ENCODE data around the gene UTS2B. TPM values are rescaled to one million over a fixed set of nuclear protein-coding genes. Genes with fewer than 3 reads are reported as not detected.

Gene UTS2B
- total RNA-seq, 1 experiment from 2014 or later: 4.7 TPM

GRCh38 chr3:191292243-191293015 lies 37.9 kb downstream of the UTS2B start:
- POLR2A ChIA-PET (ENCODE audit: low non-redundant PET): no interaction called here

GRCh38 chr3:191290311-191291025 lies 39.9 kb downstream of the UTS2B start:
- H3K27me3 ChIP-seq (replicated peaks; ENCODE audit: insufficient read depth, low read depth, low read length, poor library complexity): no peaks in the 10 kb centered on the region
- no peaks in the 10 kb centered on the region for H3K9me3 ChIP-seq (ENCODE audit: low read depth, low read length, poor library complexity, severe bottlenecking)
- intact Hi-C loops (cut with micrococcal nuclease; ENCODE audit: unreplicated experiment): no loop called here
- TF ChIP-seq EZH2 (IDR thresholded peaks at IDR 0.05; ENCODE audit: borderline replicate concordance, low read depth, low read length, poor library complexity, severe bottlenecking): no peak
- no peak for TF ChIP-seq CTCF (conservative IDR thresholded peaks at IDR 0.05; ENCODE audit: low read depth, low read length)
- H3K27ac ChIP-seq (ENCODE audit: low read depth, low read length, poor library complexity, severe bottlenecking): peak overlapping the region; percentile 76
- BruUV-seq (replicated peaks): no TSS peak
- ChIA-PET POLR2A (ENCODE audit: low non-redundant PET) (no interaction called here), CTCF (no interaction called here)
- no peaks in the 10 kb centered on the region for H3K36me3 ChIP-seq (ENCODE audit: insufficient read depth, low read length, poor library complexity, severe bottlenecking)
- peak; percentile 60 for DNase-seq (ENCODE audit: low spot score)
- peaks cover 4% of the 10 kb centered on the region for H3K4me1 ChIP-seq (ENCODE audit: insufficient read depth, low read length, poor library complexity, severe bottlenecking)
- H3K4me3 ChIP-seq (ENCODE audit: low read depth, low read length, poor library complexity, severe bottlenecking): peak overlapping the region; percentile 28

More at GRCh38 chr3:191292243-191293015, 37.9 kb downstream of the UTS2B start:
- Histone ChIP-seq H3K27ac (ENCODE audit: low read depth, low read length, poor library complexity, severe bottlenecking) (no peak overlapping the region), H3K4me3 (ENCODE audit: low read depth, low read length, poor library complexity, severe bottlenecking) (no peak overlapping the region), H3K9me3 (ENCODE audit: low read depth, low read length, poor library complexity, severe bottlenecking) (no peaks in the 10 kb centered on the region), H3K36me3 (ENCODE audit: insufficient read depth, low read length, poor library complexity, severe bottlenecking) (no peaks in the 10 kb centered on the region), H3K4me1 (ENCODE audit: insufficient read depth, low read length, poor library complexity, severe bottlenecking) (peaks cover 4% of the 10 kb centered on the region), H3K27me3 (replicated peaks; ENCODE audit: insufficient read depth, low read depth, low read length, poor library complexity) (no peaks in the 10 kb centered on the region)
- no TSS peak for BruUV-seq (replicated peaks)
- TF ChIP-seq CTCF (conservative IDR thresholded peaks at IDR 0.05; ENCODE audit: low read depth, low read length) (no peak), EZH2 (IDR thresholded peaks at IDR 0.05; ENCODE audit: borderline replicate concordance, low read depth, low read length, poor library complexity, severe bottlenecking) (no peak)
- CTCF ChIA-PET: no interaction called here
- DNase-seq (ENCODE audit: low spot score): no peak
- intact Hi-C loops (cut with micrococcal nuclease; ENCODE audit: unreplicated experiment): no loop called here

GRCh38 chr3:191283400-191283799 lies 46.9 kb downstream of the UTS2B start:
- Histone ChIP-seq H3K4me1 (ENCODE audit: insufficient read depth, low read length, poor library complexity, severe bottlenecking) (peaks cover 33% of the 10 kb centered on the region), H3K27ac (ENCODE audit: low read depth, low read length, poor library complexity, severe bottlenecking) (no peak overlapping the region), H3K27me3 (replicated peaks; ENCODE audit: insufficient read depth, low read depth, low read length, poor library complexity) (no peaks in the 10 kb centered on the region), H3K36me3 (ENCODE audit: insufficient read depth, low read length, poor library complexity, severe bottlenecking) (no peaks in the 10 kb centered on the region), H3K9me3 (ENCODE audit: low read depth, low read length, poor library complexity, severe bottlenecking) (no peaks in the 10 kb centered on the region), H3K4me3 (ENCODE audit: low read depth, low read length, poor library complexity, severe bottlenecking) (no peak overlapping the region)
- TF ChIP-seq EZH2 (IDR thresholded peaks at IDR 0.05; ENCODE audit: borderline replicate concordance, low read depth, low read length, poor library complexity, severe bottlenecking) (no peak), CTCF (conservative IDR thresholded peaks at IDR 0.05; ENCODE audit: low read depth, low read length) (no peak)
- DNase-seq (ENCODE audit: low spot score): no peak
- ChIA-PET POLR2A (ENCODE audit: low non-redundant PET) (no interaction called here), CTCF (no interaction called here)
- BruUV-seq (replicated peaks): no TSS peak
- intact Hi-C loops (cut with micrococcal nuclease; ENCODE audit: unreplicated experiment): no loop called here

Measured in A673 (cell line).